Measurements from ENCODE around the gene PTRH2.

PTRH2 gene

DNA sequence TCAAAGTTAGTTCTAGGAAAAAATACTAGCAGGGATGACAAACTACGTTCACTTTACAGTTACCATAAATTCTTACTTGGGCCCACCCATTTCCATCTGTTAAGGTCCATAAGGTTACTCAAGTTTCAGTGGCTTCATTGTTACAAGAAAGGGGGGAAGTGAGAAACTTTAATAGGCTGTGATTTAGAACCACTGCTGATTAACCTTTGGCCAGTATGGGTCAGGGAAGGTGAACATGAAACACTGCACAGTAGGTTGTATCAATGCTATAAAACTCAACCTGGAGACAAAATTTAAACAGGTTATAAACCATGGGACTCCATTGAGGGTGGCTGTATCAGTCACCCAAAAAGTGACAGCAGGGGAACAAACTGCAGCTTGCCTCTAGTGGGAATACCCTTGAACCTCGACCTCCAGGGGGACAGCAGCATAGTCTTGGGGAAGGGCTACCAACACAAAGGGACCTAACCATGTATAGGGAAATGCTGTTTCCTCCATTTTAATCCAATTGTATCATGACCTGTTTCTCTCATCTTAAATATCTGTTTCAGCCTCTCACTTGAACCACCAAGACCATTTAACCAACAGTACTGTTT lies 10.4 kb downstream of the PTRH2 start:
- Histone ChIP-seq H3K27me3 (no peaks in the 10 kb centered on the region), H3K4me1 (peaks cover 0 to 19% (median 0%) of the 10 kb centered on the region in 10 experiments; a peak in 2 of 20 replicates)

DNA sequence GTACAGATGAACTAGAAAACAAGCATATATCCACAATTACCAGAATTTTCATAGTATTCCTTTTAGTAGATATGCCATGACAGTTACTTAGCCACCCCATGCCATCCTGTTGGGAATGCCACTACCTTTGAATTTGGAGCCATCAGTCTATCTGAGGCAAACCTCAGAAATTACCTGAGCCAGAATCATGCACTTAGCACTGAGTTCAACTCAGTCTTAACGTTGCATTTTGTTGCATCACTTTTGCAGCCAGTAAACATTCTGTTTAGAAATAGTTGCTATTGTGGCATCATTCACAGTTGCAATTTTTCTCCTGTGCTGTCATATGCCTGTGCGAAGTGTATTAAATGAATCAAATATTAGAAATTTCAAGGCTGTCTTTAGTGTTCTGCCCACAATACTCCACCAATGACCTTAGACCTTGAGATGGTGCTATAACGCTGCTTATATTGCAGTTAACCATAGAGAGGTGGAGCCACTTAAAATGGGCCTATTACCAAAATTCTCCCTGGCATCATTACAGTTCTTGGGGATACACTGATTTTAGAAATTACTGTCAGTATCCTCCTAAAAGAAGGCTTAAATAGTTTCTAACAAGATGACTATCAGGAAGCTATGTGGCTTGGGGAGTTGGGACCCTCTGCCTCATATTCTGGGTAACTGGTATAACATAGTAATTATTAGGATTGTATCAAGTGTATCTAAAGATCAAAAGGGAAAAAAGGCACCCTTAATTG lies 11.1 kb downstream of the PTRH2 start:
- peaks cover 0 to 19% (median 0%) of the 10 kb centered on the region in 10 experiments; a peak in 2 of 20 replicates for H3K4me1 ChIP-seq
- no peak overlapping the region for H3K9ac ChIP-seq
- H3K27me3 ChIP-seq: no peaks in the 10 kb centered on the region
- H3K36me3 ChIP-seq: peaks cover 95 to 100% (median 99%) of the 10 kb centered on the region in 11 experiments
- no peak overlapping the region for H3K27ac ChIP-seq
- no peak overlapping the region for H3K4me2 ChIP-seq
- H3K4me3 ChIP-seq: no peak overlapping the region
- peaks cover 84 to 100% (median 97%) of the 10 kb centered on the region in 11 experiments; a peak in 21 of 22 replicates for H4K20me1 ChIP-seq
- TF ChIP-seq Cebpa-rat (IDR thresholded peaks at IDR 0.05): no peak
- no peaks in the 10 kb centered on the region for H3K9me3 ChIP-seq (replicated peaks in 1 of 11)

More for the DNA sequence above, 10.4 kb downstream of the PTRH2 start:
- no peak for TF ChIP-seq Cebpa-rat (IDR thresholded peaks at IDR 0.05)
- Histone ChIP-seq H3K36me3 (peaks cover 93 to 100% (median 98%) of the 10 kb centered on the region in 11 experiments), H3K4me3 (no peak overlapping the region), H3K4me2 (no peak overlapping the region), H3K27ac (no peak overlapping the region), H3K9me3 (replicated peaks in 1 of 11) (no peaks in the 10 kb centered on the region), H4K20me1 (peaks cover 89 to 100% (median 100%) of the 10 kb centered on the region in 11 experiments; a peak in 21 of 22 replicates), H3K9ac (no peak overlapping the region)

DNA sequence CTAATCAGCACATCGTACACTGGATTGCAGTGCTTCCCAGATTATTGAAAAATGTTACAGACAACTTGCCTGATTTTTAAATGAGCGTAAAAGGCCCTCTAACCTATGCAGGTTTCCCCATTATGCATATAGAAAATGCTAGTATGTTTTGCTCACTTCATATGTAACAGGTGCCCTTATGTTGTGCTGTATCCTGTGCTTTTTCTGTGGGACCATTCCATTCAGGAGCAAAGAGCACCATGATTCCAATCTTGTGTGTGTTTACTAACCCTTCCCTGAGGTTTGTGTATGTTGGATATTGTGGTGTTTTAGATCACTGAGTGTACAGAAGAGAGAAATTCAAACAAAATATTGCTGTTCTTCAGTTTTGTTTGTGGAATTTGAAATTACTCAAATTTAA lies 12.9 kb downstream of the PTRH2 start:
- no peak for TF ChIP-seq Cebpa-rat (IDR thresholded peaks at IDR 0.05)
- Histone ChIP-seq H3K9ac (no peak overlapping the region), H3K9me3 (replicated peaks in 1 of 11) (no peaks in the 10 kb centered on the region), H3K27me3 (no peaks in the 10 kb centered on the region), H3K36me3 (peaks cover 99 to 100% (median 100%) of the 10 kb centered on the region in 11 experiments), H3K4me1 (peaks cover 0 to 11% (median 0%) of the 10 kb centered on the region in 10 experiments; a peak in 2 of 20 replicates), H3K27ac (no peak overlapping the region), H4K20me1 (peaks cover 76 to 100% (median 96%) of the 10 kb centered on the region in 11 experiments; a peak in 21 of 22 replicates), H3K4me2 (no peak overlapping the region), H3K4me3 (no peak overlapping the region)

DNA sequence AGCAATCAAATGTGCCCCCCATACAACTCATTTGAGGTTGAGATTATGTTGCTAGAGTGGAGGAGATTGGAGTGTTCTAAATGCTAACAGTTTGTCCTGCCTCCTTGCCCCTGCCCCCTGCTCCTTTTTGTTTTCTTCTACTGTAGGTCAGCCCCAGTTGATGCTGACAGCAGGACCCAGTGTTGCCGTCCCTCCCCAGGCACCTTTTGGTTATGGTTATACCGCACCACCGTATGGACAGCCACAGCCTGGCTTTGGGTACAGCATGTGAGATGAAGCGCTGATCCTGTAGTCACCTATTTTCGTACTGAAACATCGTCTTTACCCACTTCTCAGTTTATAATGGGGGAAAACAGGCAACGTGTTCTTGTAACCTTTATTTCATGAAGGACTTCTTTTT lies 13.6 kb downstream of the PTRH2 start:
- no peak overlapping the region for H3K9ac ChIP-seq
- TF ChIP-seq Cebpa-rat (IDR thresholded peaks at IDR 0.05): no peak
- H3K36me3 ChIP-seq: peaks cover 99 to 100% (median 100%) of the 10 kb centered on the region in 11 experiments
- H3K4me1 ChIP-seq: peaks cover 0 to 11% (median 0%) of the 10 kb centered on the region in 10 experiments; a peak in 2 of 20 replicates
- H4K20me1 ChIP-seq: peaks cover 71 to 100% (median 93%) of the 10 kb centered on the region in 11 experiments; a peak in 21 of 22 replicates
- no peaks in the 10 kb centered on the region for H3K9me3 ChIP-seq (replicated peaks in 1 of 11)
- H3K4me3 ChIP-seq: no peak overlapping the region
- H3K4me2 ChIP-seq: no peak overlapping the region
- H3K27me3 ChIP-seq: no peaks in the 10 kb centered on the region
- no peak overlapping the region for H3K27ac ChIP-seq

DNA sequence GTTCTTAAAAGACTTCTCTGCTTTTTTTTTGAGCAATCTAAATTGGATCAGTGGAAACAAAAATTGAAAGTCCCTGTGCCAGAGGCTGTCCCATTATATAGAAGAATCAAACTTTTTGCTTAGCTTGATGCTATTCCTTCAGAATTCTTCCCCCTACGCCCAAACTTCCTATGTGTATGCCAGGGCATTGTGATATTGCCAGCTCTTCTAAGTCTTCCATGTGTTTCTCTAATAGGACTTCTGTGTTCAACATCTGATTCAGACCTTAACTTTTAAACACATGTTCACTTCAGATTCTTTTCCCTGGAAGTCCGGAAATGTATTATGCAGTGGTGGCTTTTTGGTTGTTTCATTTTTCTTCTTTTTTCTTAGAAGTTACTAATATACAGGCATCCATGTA lies 18.7 kb downstream of the PTRH2 start:
- no peak overlapping the region for H3K27ac ChIP-seq
- no peaks in the 10 kb centered on the region for H3K27me3 ChIP-seq
- peaks cover 99 to 100% (median 100%) of the 10 kb centered on the region in 11 experiments for H3K36me3 ChIP-seq

DNA sequence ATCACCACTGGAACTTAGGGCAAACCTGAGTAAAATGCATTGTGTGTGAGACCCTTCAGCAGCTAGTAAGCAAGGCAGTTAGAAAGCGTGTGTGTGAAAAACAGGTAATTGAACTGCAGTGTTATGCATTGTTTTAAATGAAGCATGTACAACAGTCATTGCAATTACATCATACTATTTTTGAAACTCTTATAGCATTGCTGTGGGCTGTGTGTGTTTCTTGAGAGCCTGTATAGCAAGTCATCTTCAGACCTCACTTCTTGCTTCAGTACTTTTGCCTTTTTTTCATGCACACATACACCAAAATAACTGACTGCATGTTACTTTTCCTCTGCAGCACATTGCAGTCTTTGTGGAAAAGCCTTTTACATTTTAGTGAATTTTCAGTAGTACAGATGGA lies 19.2 kb downstream of the PTRH2 start:
- H3K27ac ChIP-seq: no peak overlapping the region
- H3K4me1 ChIP-seq: 0 out of 20 replicates have a peak, but pooled peaks cover 0 to 5% (median 0%) of the 10 kb centered on the region in 10 experiments
- H4K20me1 ChIP-seq: peaks cover 45 to 100% (median 84%) of the 10 kb centered on the region in 11 experiments; a peak in 21 of 22 replicates
- H3K27me3 ChIP-seq: no peaks in the 10 kb centered on the region
- H3K9me3 ChIP-seq (replicated peaks in 1 of 11): no peaks in the 10 kb centered on the region
- no peak overlapping the region for H3K4me2 ChIP-seq
- H3K9ac ChIP-seq: no peak overlapping the region
- peaks cover 99 to 100% (median 100%) of the 10 kb centered on the region in 11 experiments for H3K36me3 ChIP-seq
- no peak for TF ChIP-seq Cebpa-rat (IDR thresholded peaks at IDR 0.05)
- H3K4me3 ChIP-seq: no peak overlapping the region

More for the DNA sequence above, 18.7 kb downstream of the PTRH2 start:
- Histone ChIP-seq H4K20me1 (peaks cover 47 to 100% (median 84%) of the 10 kb centered on the region in 11 experiments), H3K4me3 (no peak overlapping the region), H3K4me2 (no peak overlapping the region), H3K9ac (no peak overlapping the region), H3K4me1 (0 out of 20 replicates have a peak, but pooled peaks cover 0 to 5% (median 0%) of the 10 kb centered on the region in 10 experiments), H3K9me3 (replicated peaks in 1 of 11) (no peaks in the 10 kb centered on the region)
- no peak for TF ChIP-seq Cebpa-rat (IDR thresholded peaks at IDR 0.05)

DNA sequence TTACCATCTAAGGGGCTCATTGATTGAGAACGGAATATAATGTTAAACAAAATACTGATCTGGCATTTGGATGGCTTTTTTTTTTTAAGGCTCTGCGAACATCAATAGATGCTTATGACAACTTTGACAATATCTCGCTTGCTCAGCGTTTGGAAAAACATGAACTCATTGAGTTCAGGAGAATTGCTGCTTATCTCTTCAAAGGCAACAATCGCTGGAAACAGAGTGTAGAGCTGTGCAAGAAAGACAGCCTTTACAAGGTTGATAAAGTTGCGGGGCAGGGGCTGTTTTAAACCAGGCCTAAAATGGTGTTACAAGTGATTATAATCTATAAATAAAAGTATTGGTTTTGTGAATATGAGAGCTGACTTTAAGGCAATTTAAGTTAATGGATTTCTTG lies 22.3 kb downstream of the PTRH2 start:
- Histone ChIP-seq H3K9ac (no peak overlapping the region), H3K4me1 (0 out of 20 replicates have a peak, but pooled peaks cover 0 to 5% (median 0%) of the 10 kb centered on the region in 10 experiments), H3K4me2 (no peak overlapping the region), H4K20me1 (peaks cover 26 to 100% (median 66%) of the 10 kb centered on the region in 11 experiments; a peak in 20 of 22 replicates), H3K9me3 (replicated peaks in 1 of 11) (no peaks in the 10 kb centered on the region), H3K4me3 (no peak overlapping the region), H3K27ac (no peak overlapping the region), H3K27me3 (no peaks in the 10 kb centered on the region), H3K36me3 (peaks cover 98 to 100% (median 100%) of the 10 kb centered on the region in 11 experiments)
- no peak for TF ChIP-seq Cebpa-rat (IDR thresholded peaks at IDR 0.05)

DNA sequence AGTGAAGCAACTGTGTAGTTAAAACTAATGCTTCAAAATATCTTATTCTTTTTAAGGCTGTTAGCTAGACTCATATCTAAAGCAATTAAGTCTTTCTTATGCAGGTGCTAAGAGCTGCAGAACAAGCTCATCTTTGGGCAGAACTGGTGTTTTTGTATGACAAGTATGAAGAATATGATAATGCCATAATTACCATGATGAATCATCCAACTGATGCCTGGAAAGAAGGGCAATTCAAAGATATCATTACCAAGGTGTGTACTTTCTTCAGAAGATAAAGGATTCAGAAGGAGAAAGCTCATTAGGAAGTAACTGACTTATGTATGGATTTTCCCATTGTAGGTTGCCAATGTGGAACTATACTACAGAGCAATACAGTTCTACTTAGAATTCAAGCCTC lies 23.9 kb downstream of the PTRH2 start:
- Histone ChIP-seq H4K20me1 (peaks cover 19 to 100% (median 50%) of the 10 kb centered on the region in 11 experiments; a peak in 20 of 22 replicates), H3K9ac (no peak overlapping the region), H3K27me3 (no peaks in the 10 kb centered on the region), H3K4me3 (no peak overlapping the region), H3K27ac (no peak overlapping the region), H3K4me2 (no peak overlapping the region), H3K36me3 (peaks cover 98 to 100% (median 100%) of the 10 kb centered on the region in 11 experiments), H3K4me1 (0 out of 20 replicates have a peak, but pooled peaks cover 0 to 5% (median 0%) of the 10 kb centered on the region in 10 experiments), H3K9me3 (replicated peaks in 1 of 11) (no peaks in the 10 kb centered on the region)
- no peak for TF ChIP-seq Cebpa-rat (IDR thresholded peaks at IDR 0.05)

DNA sequence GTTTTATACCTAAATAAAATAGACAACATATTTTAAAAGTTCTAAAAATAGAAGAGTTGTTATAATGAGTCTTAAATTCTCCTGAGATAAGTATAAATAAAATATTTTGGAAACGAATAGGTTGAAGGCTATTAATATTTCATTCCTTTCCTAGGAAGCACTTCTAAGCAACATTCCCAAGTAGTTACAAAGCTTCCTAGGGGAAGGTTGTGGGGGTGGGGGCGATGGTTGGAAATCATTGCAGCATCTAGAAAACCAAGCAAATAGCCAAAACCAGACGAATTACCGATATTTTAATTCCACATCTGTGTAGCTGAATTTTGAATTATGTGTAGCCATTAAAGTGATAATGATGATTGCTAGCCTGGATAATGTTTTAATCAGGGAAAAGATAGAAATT lies 26.9 kb downstream of the PTRH2 start:
- Histone ChIP-seq H3K27ac (no peak overlapping the region), H3K4me3 (no peak overlapping the region), H3K9me3 (replicated peaks in 1 of 11) (no peaks in the 10 kb centered on the region), H3K4me2 (no peak overlapping the region), H3K27me3 (no peaks in the 10 kb centered on the region), H3K9ac (no peak overlapping the region), H3K4me1 (peaks cover 0 to 7% (median under 1%) of the 10 kb centered on the region in 10 experiments; a peak in 7 of 20 replicates), H3K36me3 (peaks cover 98 to 100% (median 100%) of the 10 kb centered on the region in 11 experiments), H4K20me1 (peaks cover 4 to 100% (median 30%) of the 10 kb centered on the region in 11 experiments; a peak in 15 of 22 replicates)
- no peak for TF ChIP-seq Cebpa-rat (IDR thresholded peaks at IDR 0.05)

Measured in BLaER1 treated with 17β-estradiol and CSF1 and Interleukin-3, amounts not matched to agents 10 nM and 100 nM (cell line).